HG03045 (cell line): ENCODE measurements around the gene MCF2L.

ENCODE experiments used
- ATAC-seq: cut with Tn5 transposase; IDR thresholded peaks from one replicate; pipeline ENCODE4 v1.9.1; 2021; ENCODE audit warnings: mild to moderate bottlenecking, moderate library complexity; ENCODE audit not compliant: unreplicated experiment

Gene MCF2L

DNA sequence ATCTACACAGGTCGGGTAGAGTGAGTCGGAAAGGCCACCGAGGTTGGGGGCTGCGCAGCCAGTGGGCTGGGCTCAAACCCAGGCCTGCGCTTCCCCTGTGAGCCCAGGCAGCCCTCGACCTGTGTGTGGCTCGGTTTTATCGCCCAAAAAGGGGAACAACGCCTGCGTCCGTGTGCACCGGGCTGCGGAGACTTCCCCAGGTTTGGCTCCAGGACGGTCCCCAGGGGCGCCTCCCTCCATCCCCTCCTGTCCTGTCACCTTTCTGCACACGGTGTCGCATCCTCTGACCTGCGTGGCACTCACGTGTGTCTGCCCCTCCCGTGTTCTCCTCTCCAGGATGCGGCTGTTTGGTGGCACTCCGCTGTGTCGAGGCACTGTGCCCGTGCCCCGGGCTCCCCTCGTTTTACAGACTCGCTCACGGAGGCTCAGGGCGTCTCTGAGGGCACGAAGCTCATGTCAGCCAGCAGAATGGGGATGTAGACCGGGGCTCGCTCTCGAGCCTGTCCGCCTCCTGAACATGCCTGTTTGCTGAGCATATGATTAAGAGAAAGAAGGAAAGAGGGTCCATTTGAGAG is 25.9 kb downstream of the MCF2L start:
- ATAC-seq, result no peak

GRCh38 chr13:112995395-112996191 is 26.6 kb downstream of the MCF2L start:
- no peak for ATAC-seq

DNA sequence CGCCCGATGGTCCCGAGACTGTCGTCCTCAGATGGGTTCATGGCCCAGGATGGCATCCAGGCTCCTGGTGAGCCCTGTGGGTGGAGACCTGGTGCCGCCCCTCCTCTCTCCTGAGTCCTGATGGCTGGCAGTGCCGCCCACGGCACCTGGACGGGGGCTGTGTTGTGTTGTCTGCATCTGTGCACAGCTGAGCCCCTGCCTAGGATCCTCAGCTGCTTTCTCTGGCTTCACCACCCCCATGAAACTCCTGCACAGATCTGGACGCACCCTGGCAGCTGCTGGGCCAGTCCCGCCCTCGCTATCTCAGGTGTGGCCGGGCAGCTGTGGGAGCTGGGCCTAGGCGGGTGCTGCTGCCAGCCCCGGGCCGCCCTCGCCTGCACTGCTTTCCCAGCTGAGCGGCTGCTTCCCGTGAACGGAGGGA is 27.7 kb downstream of the MCF2L start:
- no peak for ATAC-seq

DNA sequence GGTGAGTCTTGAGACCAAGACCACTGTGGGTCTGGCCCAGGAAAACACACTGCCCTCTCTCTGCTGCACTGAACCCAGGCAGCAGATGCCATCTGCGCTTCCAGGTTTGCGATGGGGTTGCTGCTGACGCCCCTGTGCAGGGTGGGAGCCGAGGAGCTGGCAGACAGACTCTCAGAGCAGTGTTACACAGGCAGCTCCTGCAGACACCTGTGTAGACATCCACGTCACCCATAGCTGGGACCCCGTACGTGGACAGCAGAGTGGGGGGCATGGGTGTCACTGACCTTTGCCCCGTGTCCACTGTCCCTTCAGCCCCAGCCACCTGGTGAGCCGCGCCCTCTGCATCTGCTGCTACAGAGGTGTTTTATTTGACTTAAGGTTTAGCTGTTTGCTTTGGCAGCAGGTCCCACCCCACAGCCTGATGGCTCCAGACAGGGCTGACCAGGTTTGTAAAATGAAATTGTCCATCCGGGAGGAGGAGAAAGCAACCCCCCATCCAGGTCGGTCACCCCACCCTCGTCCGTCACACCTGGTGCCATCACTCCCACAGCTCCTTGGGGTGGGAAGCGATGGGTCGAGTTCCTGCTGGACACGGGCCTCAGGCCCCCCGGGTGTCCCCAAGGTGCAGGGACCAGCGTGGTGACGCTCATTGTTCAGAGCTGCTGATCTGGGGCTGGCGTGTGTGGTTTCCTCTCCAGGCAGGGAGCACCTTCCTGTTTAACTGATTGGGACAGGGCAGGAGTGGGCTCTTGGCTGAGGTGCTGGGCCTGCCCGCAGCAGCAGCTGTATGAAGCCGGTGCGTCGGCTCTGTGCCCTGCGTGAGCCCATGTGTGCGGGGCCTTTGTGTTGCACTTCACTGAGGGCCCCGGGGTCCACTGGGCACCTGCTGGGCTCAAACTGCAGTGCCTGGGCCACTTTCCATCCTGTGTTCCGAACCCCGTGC is 28.4 kb downstream of the MCF2L start:
- ATAC-seq, result no peak

GRCh38 chr13:112998521-112999280 is 29.7 kb downstream of the MCF2L start:
- ATAC-seq, result no peak

GRCh38 chr13:112999414-113000177 is 30.6 kb downstream of the MCF2L start:
- ATAC-seq, result no peak

DNA sequence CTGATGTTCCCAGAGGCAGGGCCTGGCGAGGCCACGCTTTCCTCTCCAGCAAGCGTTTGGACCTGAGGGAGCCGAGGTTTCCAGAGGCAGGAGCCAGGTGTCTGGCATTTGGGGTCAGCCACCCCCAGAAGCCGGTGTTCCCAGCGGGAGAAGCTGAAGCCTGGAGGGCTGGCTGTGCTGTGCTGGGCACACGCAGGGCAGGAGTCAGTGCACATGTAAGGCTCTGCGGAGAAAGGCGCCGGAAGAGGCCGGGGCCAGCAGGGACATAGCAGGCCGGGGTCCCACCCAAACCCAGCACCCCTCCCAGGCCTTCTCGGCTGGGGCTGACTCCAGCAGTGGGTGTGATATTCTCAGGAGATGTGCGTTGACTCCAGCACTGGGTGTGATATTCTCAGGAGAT is 31.6 kb downstream of the MCF2L start:
- ATAC-seq, result no peak

DNA sequence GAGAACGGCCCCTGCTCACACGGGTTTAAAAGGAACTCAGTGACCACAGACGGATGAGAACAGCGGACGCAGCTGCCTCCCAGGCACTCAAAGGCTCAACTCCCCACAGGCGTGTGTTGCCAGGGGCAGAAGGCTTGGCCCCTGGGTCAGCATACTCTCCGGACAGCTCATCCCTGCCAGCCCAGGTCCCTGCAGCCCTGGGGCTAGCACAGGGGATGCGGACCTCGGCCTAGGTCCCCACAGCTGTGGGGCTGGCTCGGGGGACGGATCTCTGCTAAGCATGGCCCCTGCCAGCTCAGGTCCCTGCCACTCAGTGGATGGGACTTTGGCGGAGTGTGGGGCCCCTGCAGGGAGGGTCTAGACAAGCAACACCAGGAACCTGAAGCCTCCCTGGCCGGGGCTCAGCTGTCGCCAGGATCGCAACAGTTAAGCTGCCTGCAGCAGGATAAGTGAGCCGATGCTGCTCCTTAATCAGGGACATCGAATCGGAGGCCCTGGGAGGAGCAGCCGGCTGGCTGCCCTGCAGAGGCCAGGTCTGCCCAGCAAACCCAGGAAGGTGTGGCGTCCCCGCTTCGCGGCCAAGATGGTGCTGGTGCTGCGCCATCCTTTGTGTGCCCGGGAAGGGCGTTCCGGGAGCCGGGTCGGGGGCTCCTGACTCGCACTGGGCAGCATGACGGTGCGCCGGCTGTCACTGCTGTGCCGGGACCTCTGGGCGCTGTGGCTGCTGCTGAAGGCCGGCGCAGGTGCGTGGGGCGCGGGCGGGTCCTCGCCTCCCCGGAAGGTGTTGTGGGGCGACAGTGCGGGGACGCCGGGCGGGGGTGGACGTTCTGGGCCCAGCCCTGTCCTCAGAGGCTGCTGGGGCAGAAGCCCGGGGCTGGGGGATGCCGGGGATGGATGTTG is 32.5 kb downstream of the MCF2L start:
- no peak for ATAC-seq

DNA sequence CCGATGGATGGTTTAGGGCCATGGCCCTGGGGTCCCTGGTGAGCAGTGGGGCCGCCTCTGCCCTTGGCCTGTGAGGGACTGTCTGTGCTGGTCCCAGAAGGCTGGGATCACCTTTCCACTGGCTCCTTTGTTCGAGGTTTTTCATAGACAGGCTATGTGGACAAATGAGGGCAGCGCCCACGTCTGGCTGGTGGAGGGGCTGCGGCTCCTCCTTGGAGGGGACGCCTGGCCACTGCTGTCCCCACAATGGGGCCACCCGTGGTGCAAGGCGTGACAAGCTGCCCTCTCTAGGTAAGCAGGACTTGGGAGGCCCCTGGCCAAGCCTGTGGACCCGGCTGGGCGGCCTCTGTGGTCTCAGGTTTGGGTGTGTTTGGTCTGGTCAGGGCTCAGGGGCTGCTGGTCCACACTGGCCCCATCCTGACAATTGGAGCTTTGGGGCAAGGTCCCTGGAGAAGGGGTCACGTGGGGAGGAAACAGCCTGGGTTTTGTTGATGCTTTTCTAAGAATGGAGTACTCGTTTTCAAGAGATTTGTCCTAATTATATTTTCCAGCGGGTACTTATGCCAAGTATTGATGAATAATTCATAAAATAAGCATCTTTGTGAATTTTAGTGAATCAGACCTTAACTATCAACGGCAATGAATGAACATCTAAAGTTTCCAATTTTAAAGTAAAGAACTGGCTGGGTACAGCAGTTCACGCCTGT is 33.3 kb downstream of the MCF2L start:
- ATAC-seq, result no peak

GRCh38 chr13:113002913-113003290 is 33.9 kb downstream of the MCF2L start:
- ATAC-seq, result no peak

GRCh38 chr13:113004126-113004525 is 35.1 kb downstream of the MCF2L start:
- ATAC-seq, result no peak

GRCh38 chr13:113005076-113005865 is 36.3 kb downstream of the MCF2L start:
- no peak for ATAC-seq

DNA sequence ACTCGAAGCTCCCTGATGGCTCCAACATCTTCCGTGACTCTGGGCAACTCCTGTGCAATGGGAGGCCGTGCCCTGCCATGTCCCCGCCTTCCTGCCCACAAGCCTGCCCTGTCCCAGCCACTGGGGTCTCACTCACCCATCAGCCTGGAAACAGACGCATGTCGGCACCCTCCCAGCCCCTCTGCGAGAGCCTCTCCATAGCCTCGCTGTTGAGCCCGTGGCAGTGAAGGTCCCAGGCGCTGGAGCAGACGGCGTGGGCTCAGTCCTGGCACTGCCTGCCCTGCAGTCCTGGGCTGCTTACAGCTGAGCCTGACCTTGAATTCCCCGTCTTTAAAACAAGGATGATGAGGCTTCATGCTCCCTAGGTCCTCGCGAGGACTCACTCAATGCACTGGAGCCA is 37.0 kb downstream of the MCF2L start:
- no peak for ATAC-seq

DNA sequence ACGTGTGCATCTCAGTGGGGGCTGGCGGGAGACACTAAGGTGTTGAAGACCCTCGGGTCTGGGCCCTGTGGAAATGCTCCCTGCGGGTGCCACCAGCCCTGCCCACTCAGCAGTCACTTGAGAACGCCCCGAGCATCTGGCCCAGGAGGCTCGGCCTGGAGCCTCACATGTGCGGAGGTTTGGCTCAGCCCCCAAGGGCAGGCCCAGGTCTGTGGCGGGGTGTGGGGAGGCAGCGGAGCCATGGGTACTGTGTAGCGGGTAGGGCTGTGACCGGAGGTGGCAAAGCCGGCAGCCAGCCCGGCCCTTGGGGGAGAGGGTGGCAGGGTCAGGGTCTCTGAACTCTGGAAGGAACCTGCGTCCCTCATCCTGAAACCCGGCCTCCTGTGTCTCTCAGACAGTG is 37.6 kb downstream of the MCF2L start:
- ATAC-seq, result no peak

DNA sequence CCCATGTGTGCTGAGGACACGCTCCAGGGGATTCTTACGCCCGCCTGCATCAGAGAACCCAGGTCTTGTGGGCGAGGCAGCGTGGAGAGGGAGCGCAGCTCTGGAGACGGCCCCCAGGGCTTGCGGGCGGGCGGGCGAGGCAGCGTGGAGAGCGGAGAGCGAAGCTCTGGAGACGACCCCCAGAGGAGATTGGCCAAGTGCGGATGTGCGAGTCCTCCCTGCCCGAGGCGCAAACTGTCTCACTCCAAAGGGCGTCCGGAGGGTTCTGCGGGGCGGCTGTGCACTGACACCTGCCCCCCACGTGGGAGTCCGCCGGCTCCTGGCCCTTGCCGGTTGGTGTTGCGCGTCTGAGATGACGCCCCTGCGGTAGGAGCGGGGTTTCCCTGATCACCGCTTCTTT is 39.8 kb downstream of the MCF2L start:
- ATAC-seq, result no peak

DNA sequence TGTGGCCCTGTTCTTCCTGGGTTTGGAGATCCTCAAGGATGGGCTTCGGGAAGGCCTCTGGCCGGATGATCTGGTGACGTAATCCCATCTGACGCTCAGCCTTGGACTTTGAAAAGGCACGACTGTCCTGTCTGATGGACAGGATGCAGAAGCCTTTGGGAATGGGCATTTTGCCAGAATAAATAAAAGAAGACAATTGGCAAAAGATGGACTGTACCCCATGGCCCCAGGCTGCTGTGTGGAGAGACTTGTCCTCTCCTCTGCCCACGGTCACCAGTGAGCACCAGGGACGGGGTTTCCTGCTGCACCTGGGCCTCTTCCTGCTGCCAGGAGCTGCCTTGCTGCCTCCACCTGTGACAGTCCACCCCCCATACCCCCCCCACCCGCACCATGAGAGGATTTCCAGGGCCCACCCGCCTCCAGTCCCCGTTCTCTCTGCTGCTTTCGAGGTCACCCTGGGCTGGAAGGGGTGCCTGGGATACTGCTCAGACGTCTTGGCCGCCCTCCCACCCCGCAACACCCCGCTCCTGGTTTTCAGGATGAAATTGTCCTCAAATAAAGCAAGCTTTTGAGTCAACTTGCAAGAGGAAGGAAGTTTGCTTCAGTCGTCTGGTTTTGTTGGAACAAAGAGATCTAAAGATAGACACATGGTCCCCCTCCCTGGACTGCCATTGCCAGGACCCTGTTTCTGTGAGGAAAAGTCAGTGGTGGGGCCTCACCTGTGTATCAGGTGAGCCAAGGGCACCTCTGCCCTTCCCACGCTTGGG is 40.9 kb downstream of the MCF2L start:
- no peak for ATAC-seq

GRCh38 chr13:113010510-113010865 is 41.5 kb downstream of the MCF2L start:
- no peak for ATAC-seq
